GM10248 (cell line): ENCODE data around the gene CTNNA3.
A peak's percentile ranks its signal among the peaks of the same experiment; 100 is the strongest.

Experiments
- CTCF ChIA-PET: fragments of 300-600 bp; sonication (Branson Sonifier 250); formaldehyde crosslinking; extraction: SDS; loops from one replicate; lab custom pipeline; 2021; ENCODE audit warnings: antibody characterized with exemption; lab: Yijun Ruan, JAX
- POLR2A ChIA-PET: fragments of 350-650 bp; sonication (Branson Sonifier 250); formaldehyde crosslinking; extraction: SDS; loops from one replicate; lab custom pipeline; 2020; ENCODE audit warnings: antibody characterized with exemption; lab: Yijun Ruan, JAX
- DNase-seq: peaks from one replicate; pipeline ENCODE4 v3.0.0; 2012; ENCODE audit errors: extremely low spot score
- TF ChIP-seq, protein P1 (sequence below): IDR thresholded peaks from 2 replicates; pipeline ENCODE4 v1.5.1; 2012; ENCODE audit warnings: mild to moderate bottlenecking, low read depth; ENCODE audit errors: extremely low read depth, missing control alignments, control extremely low read depth

CTNNA3 gene

DNA sequence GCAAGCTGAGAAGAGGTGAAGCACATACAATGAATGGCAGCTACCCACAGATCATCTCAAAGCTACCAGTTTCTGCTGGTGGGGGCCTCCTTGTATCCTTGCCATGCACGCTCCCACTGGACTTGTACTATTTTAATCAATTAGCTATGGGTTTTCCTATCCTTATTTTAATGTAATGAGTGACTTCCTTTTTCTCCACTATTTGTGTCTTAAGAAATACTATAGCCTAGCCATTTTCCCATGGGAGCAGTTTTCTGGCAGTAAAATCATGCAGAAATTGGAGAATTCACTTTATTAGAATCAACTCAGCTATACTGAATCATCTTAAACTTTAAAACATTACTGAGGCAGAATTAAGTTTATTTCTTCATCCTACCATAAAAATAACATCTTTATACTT lies 73.5 kb downstream of the CTNNA3 start:
- TF ChIP-seq, protein P1, sequence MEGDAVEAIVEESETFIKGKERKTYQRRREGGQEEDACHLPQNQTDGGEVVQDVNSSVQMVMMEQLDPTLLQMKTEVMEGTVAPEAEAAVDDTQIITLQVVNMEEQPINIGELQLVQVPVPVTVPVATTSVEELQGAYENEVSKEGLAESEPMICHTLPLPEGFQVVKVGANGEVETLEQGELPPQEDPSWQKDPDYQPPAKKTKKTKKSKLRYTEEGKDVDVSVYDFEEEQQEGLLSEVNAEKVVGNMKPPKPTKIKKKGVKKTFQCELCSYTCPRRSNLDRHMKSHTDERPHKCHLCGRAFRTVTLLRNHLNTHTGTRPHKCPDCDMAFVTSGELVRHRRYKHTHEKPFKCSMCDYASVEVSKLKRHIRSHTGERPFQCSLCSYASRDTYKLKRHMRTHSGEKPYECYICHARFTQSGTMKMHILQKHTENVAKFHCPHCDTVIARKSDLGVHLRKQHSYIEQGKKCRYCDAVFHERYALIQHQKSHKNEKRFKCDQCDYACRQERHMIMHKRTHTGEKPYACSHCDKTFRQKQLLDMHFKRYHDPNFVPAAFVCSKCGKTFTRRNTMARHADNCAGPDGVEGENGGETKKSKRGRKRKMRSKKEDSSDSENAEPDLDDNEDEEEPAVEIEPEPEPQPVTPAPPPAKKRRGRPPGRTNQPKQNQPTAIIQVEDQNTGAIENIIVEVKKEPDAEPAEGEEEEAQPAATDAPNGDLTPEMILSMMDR = no peak
- ChIA-PET CTCF (interaction anchor here (1.3 to 1.7 kb wide), 3 partner anchors 10 to 165 kb away, joined by 3 to 6 read pairs (median 4); no protein-coding TSS in a partner anchor), POLR2A (no interaction called here)
- DNase-seq = no peak

DNA sequence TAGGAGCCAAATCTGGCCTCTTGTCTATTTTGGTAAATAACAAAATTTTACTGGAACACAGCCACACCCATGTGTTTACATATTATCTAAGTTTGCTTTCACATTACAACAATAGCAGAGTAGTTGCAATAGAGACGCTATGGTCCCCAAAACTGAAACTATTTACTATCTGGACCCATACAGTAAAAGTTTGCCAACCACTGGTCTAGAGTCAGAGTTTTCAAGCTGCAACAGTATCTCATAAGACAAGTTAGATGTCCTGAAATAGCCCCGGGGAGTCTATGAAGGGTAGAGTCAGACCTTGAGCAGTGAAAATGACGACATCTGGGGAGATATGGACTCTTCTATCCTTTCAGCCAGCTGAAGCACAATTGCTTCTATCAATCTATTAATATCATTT lies 74.2 kb downstream of the CTNNA3 start:
- DNase-seq = no peak
- TF ChIP-seq, protein P1 = no peak
- POLR2A ChIA-PET = no interaction called here
- CTCF ChIA-PET = interaction anchor here (1.3 to 1.7 kb wide), 3 partner anchors 9 to 166 kb away, joined by 3 to 6 read pairs (median 4); no protein-coding TSS in a partner anchor

DNA sequence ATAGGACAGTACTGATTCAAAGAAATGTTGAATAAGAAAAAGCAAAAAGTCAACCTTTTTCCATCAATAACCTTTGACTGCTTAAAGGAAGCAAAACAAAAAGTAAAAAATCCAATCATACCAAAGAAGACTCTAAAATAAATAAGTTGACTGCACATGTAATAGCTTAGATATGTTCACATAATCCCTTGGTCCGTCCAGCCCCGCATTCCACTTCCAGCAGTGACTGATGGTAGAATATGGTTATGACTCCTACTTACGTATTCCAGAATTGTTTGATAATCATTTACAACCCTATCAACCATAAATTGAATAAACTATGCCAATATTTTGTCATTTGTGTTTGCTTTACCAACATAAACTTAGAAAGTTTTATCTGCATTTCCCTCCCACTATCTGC lies 77.9 kb downstream of the CTNNA3 start:
- ChIA-PET POLR2A (no interaction called here), CTCF (interaction anchor here (0.7 to 1.0 kb wide), 2 partner anchors 12 to 162 kb away, joined by 3 read pairs; no protein-coding TSS in a partner anchor)
- no peak for DNase-seq
- TF ChIP-seq, protein P1 = no peak

DNA sequence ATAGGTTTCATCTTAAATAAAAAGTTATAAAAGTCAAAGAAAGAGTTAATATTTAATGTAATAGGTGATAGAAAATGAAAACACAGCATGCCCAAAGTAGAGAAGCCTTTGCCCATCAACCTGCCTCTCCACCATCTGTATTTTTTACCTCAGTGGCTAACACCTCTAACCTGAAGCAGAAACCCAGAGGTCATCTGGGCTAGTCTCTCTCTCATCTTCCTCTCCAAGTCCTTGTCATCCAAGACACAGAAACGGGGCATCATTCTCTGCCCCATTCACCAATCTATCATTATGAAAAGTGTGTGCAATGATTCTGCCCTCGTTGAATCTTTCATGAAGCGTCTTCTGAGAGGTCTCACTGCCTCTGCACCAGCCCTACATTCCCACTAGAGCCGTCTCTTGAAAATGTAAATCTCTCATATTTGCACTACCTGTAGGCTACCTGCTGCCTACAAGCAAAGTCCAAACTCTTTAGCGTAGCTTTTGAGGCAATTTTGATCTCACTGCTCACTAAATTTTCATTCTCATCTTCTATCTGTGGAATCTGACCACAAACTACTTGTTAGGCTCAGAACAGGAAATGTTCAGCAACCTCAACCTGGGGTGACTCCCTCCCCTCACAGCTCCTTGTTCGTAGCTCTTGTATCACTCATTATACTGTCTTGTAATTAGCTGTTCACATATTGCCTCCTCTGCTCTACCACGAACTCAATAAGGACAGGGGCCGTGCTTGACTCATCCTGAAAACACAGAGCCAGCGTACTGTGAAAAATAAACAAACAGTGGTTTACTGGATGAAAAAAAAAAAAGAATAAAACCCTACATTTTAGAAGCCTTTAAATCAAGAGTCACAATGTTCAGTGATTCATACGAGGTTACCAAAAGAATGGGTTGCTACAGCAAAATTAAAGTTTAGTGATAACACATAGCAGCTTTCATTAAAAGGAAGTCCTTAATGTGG lies 83.1 kb downstream of the CTNNA3 start:
- peak; percentile 24 for DNase-seq
- CTCF ChIA-PET = interaction anchor here (2.3 kb wide), 1 partner anchor 9 kb away, joined by 6 read pairs; no protein-coding TSS in a partner anchor
- POLR2A ChIA-PET = no interaction called here
- TF ChIP-seq, protein P1 = no peak

DNA sequence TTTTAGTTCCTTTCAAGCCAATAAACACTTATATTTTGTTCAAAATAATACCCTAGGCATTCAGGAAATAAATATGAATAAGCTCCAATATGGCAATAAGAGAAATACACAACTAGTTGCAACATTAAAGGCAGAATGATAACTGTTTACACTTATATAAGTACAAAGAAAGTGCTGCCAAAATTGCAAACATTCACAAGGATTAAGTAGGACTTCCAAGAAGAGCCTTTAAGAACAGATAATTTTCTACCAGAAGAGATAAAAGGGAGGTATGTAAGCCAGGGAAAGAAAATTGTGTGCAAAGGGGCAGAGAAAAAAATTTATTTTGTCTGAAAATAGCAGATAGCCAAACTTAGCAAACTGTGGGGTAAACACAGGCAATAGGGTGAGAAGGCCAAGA lies 83.8 kb downstream of the CTNNA3 start:
- TF ChIP-seq, protein P1 = no peak
- no peak for DNase-seq
- ChIA-PET POLR2A (no interaction called here), CTCF (interaction anchor here (1.1 to 2.3 kb wide), 2 partner anchors 9 to 13 kb away, joined by 3 to 6 read pairs; no protein-coding TSS in a partner anchor)

DNA sequence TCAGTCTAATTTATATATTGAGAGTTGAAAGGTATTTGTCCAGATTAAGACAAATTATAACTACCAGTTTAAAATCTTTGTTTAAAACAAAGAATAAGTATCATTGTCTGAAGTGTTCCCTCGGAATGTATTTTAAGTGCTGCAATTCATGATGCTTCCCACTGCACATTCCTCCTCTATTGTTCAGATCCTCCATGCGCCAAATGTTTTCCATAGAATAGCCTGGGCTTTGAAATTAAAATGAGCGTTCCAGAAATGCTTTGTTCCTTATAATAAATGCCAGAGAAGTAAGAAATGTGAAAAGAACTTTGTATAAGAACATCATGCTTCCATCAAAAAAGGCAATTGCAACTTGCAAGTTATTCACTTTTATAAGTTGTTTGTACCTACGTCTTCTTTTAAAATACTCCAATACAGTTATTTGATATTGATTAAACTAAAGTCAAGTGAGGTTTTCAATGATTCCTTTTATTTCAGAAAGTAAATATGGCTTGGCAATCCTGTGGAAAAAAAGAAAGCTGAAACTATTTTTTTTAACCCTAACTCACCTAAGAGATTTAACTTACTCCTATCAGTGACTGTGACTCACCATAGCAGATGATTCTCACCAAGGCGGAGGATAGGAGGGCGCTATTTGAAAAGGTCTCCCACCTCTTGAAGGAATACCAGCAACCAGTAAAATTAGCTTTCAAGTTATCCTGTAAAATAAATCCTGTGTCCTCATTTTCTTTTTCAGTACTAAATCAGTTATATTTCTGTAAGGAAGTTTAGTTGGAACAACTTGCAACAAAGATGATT lies 85.8 kb downstream of the CTNNA3 start:
- ChIA-PET CTCF (interaction anchor here (0.8 to 1.5 kb wide), 2 partner anchors 9 to 12 kb away, joined by 3 to 4 read pairs; no protein-coding TSS in a partner anchor), POLR2A (no interaction called here)
- DNase-seq = no peak
- TF ChIP-seq, protein P1 = no peak
